ENCODE measurements around the gene MRPL30. TPM values are rescaled to one million over a fixed set of nuclear protein-coding genes. Genes with fewer than 3 reads are reported as not detected.

Gene MRPL30
- total and polyA plus RNA-seq, 2 of the 8 experiments (the other 6 are each of a cell fraction or from before 2014, with no cell fraction given) = 22.3 to 46.2 TPM

DNA sequence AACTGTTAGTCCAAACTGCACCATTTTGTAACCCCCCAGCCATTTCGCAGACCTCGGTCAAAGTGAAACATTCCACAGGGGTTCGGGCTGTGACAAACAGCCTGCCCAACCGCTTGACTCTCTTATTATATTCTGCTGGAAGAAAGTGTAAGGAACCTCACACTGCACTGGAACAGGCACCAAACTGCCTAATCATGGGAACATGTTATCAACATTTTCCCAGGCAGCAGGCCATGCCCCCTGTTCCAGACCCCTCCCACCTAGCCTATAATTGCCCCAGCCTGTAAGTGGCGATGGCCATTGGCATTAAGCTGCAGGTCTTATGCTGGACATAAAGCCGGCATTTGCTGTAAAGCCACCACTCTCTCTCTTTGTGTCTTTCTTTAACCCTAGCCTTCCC is 57.6 kb downstream of the MRPL30 start:
- H3K79me1 ChIP-seq (ENCODE audit: low read depth, low read length) = no peaks in the 10 kb centered on the region
- H3K23ac ChIP-seq (ENCODE audit: insufficient read length) = no peak overlapping the region
- no peak overlapping the region for H2AFZ ChIP-seq (ENCODE audit: low read length)
- H3K4me3 ChIP-seq (ENCODE audit: extremely low read depth in 1 of 4, insufficient read depth in 2 of 4, low read depth in 3 of 4, low read length in 4 of 4) = no peak overlapping the region
- POLR2A ChIA-PET (ENCODE audit: partially characterized antibody) = no interaction called here
- no peak overlapping the region for H3K18ac ChIP-seq (ENCODE audit: extremely low read depth, low read length)
- no peak overlapping the region for H2BK12ac ChIP-seq (ENCODE audit: low read depth, low read length)
- H3K4me2 ChIP-seq (ENCODE audit: insufficient read depth in 1 of 2, low read depth in 2 of 2, low read length in 2 of 2) = no peak overlapping the region
- H3K56ac ChIP-seq (replicated peaks; ENCODE audit: insufficient read length, low read depth, low read length) = no peak overlapping the region
- H4K5ac ChIP-seq (ENCODE audit: insufficient read length, low read depth, low read length) = no peak overlapping the region
- H3K36me3 ChIP-seq (ENCODE audit: control insufficient read depth in 2 of 4, insufficient read depth in 4 of 4, low read length in 3 of 4) = no peaks in the 10 kb centered on the region
- H4K20me1 ChIP-seq (replicated peaks in 1 of 2; ENCODE audit: control insufficient read depth in 1 of 2, insufficient read depth in 2 of 2, low read length in 2 of 2) = no peaks in the 10 kb centered on the region
- H2BK15ac ChIP-seq (ENCODE audit: low read length) = no peak overlapping the region
- WGBS, 2 experiments (ENCODE audit: extremely low coverage in 1 of 2, insufficient coverage in 1 of 2, insufficient read length in 1 of 2, insufficient replicate concordance in 2 of 2, low coverage in 1 of 2, low lambda C conversion rate in 2 of 2, missing lambda C conversion rate in 1 of 2) = 93% methylated on average over 6 of the region's 6 CpGs; no CpG with 5 or more reads in 1 of the 2 experiments
- no peak overlapping the region for H4K8ac ChIP-seq (ENCODE audit: extremely low read depth, insufficient read depth, low read length)
- H2BK5ac ChIP-seq (ENCODE audit: low read depth, low read length) = no peak overlapping the region
- no peak overlapping the region for H3K14ac ChIP-seq (ENCODE audit: insufficient read length)
- H2AK5ac ChIP-seq (ENCODE audit: low read depth, low read length) = no peak overlapping the region
- H3K9ac ChIP-seq (replicated peaks in 1 of 4; ENCODE audit: extremely low read depth in 1 of 4, low read depth in 3 of 4, low read length in 3 of 4) = no peak overlapping the region
- no peaks in the 10 kb centered on the region for H3K4me1 ChIP-seq (replicated peaks in 1 of 4; ENCODE audit: control insufficient read depth in 3 of 4, insufficient read depth in 4 of 4, low read length in 3 of 4)
- DNase-seq (ENCODE audit: low read depth in 1 of 2, low spot score in 2 of 2) (no peak), FAIRE-seq (no peak)
- no peaks in the 10 kb centered on the region for H3K27me3 ChIP-seq (replicated peaks in 1 of 4; ENCODE audit: control insufficient read depth in 3 of 4, extremely low read depth in 1 of 4, insufficient read depth in 3 of 4, low read length in 3 of 4)
- H2BK120ac ChIP-seq (replicated peaks; ENCODE audit: low read depth, low read length) = no peak overlapping the region
- no peak overlapping the region for H3K4ac ChIP-seq (replicated peaks; ENCODE audit: insufficient read length, low read depth, low read length)
- CTCF ChIA-PET (ENCODE audit: partially characterized antibody) = no interaction called here
- no peak overlapping the region for H3K27ac ChIP-seq (ENCODE audit: low read depth, low read length)
- no peaks in the 10 kb centered on the region for H3K23me2 ChIP-seq (ENCODE audit: low read depth, low read length)
- H4K91ac ChIP-seq (replicated peaks; ENCODE audit: insufficient read length, low read length) = no peak overlapping the region
- no peak overlapping the region for H2BK20ac ChIP-seq (ENCODE audit: low read length)
- no peaks in the 10 kb centered on the region for H3K79me2 ChIP-seq (ENCODE audit: control insufficient read depth in 1 of 2, insufficient read depth in 2 of 2, low read length in 2 of 2)
- TF ChIP-seq YY1 (IDR thresholded peaks at IDR 0.05; ENCODE audit: low read depth, low read length) = no peak
- no peak for TF ChIP-seq TAF7 (optimal IDR thresholded peaks at IDR 0.05; ENCODE audit: borderline replicate concordance, low read depth, low read length)
- no peak for TF ChIP-seq EGR1 (IDR thresholded peaks at IDR 0.05; ENCODE audit: borderline replicate concordance, low read depth, low read length)
- TF ChIP-seq BCL11A (IDR thresholded peaks at IDR 0.05; ENCODE audit: low read depth in 2 of 2, low read length in 2 of 2) = no peak
- no peak for TF ChIP-seq SP4 (IDR thresholded peaks at IDR 0.05; ENCODE audit: low read length)
- TF ChIP-seq SIX5 (IDR thresholded peaks at IDR 0.05; ENCODE audit: low read depth, low read length) = no peak
- no peak for TF ChIP-seq GTF2F1 (IDR thresholded peaks at IDR 0.05; ENCODE audit: borderline replicate concordance, low read depth, low read length)
- no peak for TF ChIP-seq SRF (IDR thresholded peaks at IDR 0.05; ENCODE audit: low read depth, low read length)
- no peak for TF ChIP-seq NRF1 (IDR thresholded peaks at IDR 0.05; ENCODE audit: low read depth, low read length)
- peaks cover 0 to 2% of the 10 kb centered on the region in 2 experiments; a peak in 1 of 4 replicates for H3K9me3 ChIP-seq (ENCODE audit: insufficient read depth in 2 of 2, low read depth in 1 of 2, low read length in 1 of 2)
